H9 (cell line): Measurements from ENCODE around the gene SLC51B. TPM values are rescaled to one million over a fixed set of nuclear protein-coding genes. Genes with fewer than 3 reads are reported as not detected.

Source experiments
- DNase-seq: peaks from one replicate; pipeline ENCODE4 v3.0.0-alpha.2; 2017
- H2AFZ ChIP-seq: one replicate; pipeline ENCODE4 v1.6.1; 2013; ENCODE audit warnings: mild to moderate bottlenecking, low read length, control low read depth, moderate library complexity
- H2AK5ac ChIP-seq: 2 replicates; pipeline ENCODE4 v1.6.1; 2013; ENCODE audit warnings: low read length, control low read depth, mixed read lengths; ENCODE audit not compliant: insufficient read length
- H2BK120ac ChIP-seq: one replicate; pipeline ENCODE4 v1.6.1; 2013; ENCODE audit warnings: low read depth, mild to moderate bottlenecking, low read length, control low read depth, inconsistent platforms; ENCODE audit not compliant: poor library complexity, severe bottlenecking
- H2BK12ac ChIP-seq: 2 replicates; pipeline ENCODE4 v1.6.1; 2013; ENCODE audit warnings: low read length, control low read depth, mixed read lengths, low read depth; ENCODE audit not compliant: insufficient read length
- H2BK15ac ChIP-seq: 2 replicates; pipeline ENCODE4 v1.6.1; 2013; ENCODE audit warnings: low read depth, low read length, control low read depth
- H2BK20ac ChIP-seq: one replicate; pipeline ENCODE4 v1.6.1; 2013; ENCODE audit warnings: low read depth, mild to moderate bottlenecking, low read length, control low read depth, inconsistent platforms; ENCODE audit not compliant: poor library complexity, severe bottlenecking
- H2BK5ac ChIP-seq: 2 replicates; pipeline ENCODE4 v1.6.1; 2013; ENCODE audit warnings: low read length, control low read depth, mixed read lengths; ENCODE audit not compliant: insufficient read length
- H3K14ac ChIP-seq: 2 replicates; pipeline ENCODE4 v1.6.1; 2013; ENCODE audit warnings: low read length, control low read depth; ENCODE audit not compliant: insufficient read depth
- H3K18ac ChIP-seq: 2 replicates; pipeline ENCODE4 v1.6.1; 2013; ENCODE audit warnings: low read depth, mild to moderate bottlenecking, mixed read lengths, low read length, control low read depth; ENCODE audit not compliant: insufficient read length
- H3K23ac ChIP-seq: 2 replicates; pipeline ENCODE4 v1.6.1; 2013; ENCODE audit warnings: low read length, control low read depth, mixed read lengths, low read depth; ENCODE audit not compliant: insufficient read length
- H3K23me2 ChIP-seq: 2 replicates; pipeline ENCODE4 v1.6.1; 2013; ENCODE audit warnings: low read depth, mild to moderate bottlenecking, mixed read lengths, low read length, control low read depth; ENCODE audit not compliant: insufficient read length, poor library complexity, severe bottlenecking
- H3K27ac ChIP-seq: 2 replicates; pipeline ENCODE4 v1.5.1; 2013; ENCODE audit warnings: low read length, control low read depth, mixed read lengths, low read depth; ENCODE audit not compliant: insufficient read length
- H3K27me3 ChIP-seq: 2 replicates; pipeline ENCODE4 v1.6.1; 2013; ENCODE audit warnings: low read length, control low read depth, inconsistent platforms; ENCODE audit not compliant: insufficient read depth
- H3K4ac ChIP-seq: 2 replicates; pipeline ENCODE4 v1.6.1; 2013; ENCODE audit warnings: low read depth, mild to moderate bottlenecking, control low read depth, inconsistent platforms, low read length, moderate library complexity
- H3K4me1 ChIP-seq: 2 replicates; pipeline ENCODE4 v1.6.1; 2013; ENCODE audit warnings: low read length, control low read depth, inconsistent platforms; ENCODE audit not compliant: insufficient read depth
- H3K4me2 ChIP-seq: 2 replicates; pipeline ENCODE4 v1.6.1; 2013; ENCODE audit warnings: low read length, control low read depth, mixed read lengths; ENCODE audit not compliant: insufficient read length, insufficient read depth
- H3K56ac ChIP-seq: 2 replicates; pipeline ENCODE4 v1.6.1; 2013; ENCODE audit warnings: low read depth, mild to moderate bottlenecking, mixed read lengths, low read length, control low read depth; ENCODE audit not compliant: insufficient read length
- H3K79me1 ChIP-seq: 2 replicates; pipeline ENCODE4 v1.6.1; 2013; ENCODE audit warnings: low read depth, mild to moderate bottlenecking, moderate library complexity, low read length, control low read depth, inconsistent platforms; ENCODE audit not compliant: insufficient read depth, poor library complexity, severe bottlenecking
- H3K79me2 ChIP-seq: 2 replicates; pipeline ENCODE4 v1.6.1; 2013; ENCODE audit warnings: low read length, control low read depth, inconsistent platforms; ENCODE audit not compliant: insufficient read depth
- H3K9ac ChIP-seq: 2 replicates; pipeline ENCODE4 v1.6.1; 2013; ENCODE audit warnings: low read length, control low read depth, mixed read lengths; ENCODE audit not compliant: insufficient read length; ENCODE audit errors: extremely low read depth
- H3K9me3 ChIP-seq: one replicate; pipeline ENCODE4 v1.6.1; 2013; ENCODE audit warnings: low read depth, low read length, inconsistent platforms; ENCODE audit not compliant: control insufficient read depth
- H3T11ph ChIP-seq: one replicate; pipeline ENCODE4 v1.6.1; 2013; ENCODE audit warnings: mild to moderate bottlenecking, low read length, control low read depth, inconsistent platforms
- H4K20me1 ChIP-seq: one replicate; pipeline ENCODE4 v1.6.1; 2013; ENCODE audit not compliant: control insufficient read depth, insufficient read length, insufficient read depth
- H4K5ac ChIP-seq: 2 replicates; pipeline ENCODE4 v1.6.1; 2013; ENCODE audit warnings: low read depth, mild to moderate bottlenecking, mixed read lengths, low read length, control low read depth; ENCODE audit not compliant: insufficient read length
- H4K8ac ChIP-seq: replicated peaks from 2 replicates; pipeline ENCODE4 v1.6.1; 2013; ENCODE audit warnings: low read length, control low read depth, mixed read lengths, low read depth; ENCODE audit not compliant: insufficient read length
- H4K91ac ChIP-seq: 2 replicates; pipeline ENCODE4 v1.6.1; 2013; ENCODE audit warnings: low read depth, mild to moderate bottlenecking, moderate library complexity, mixed read lengths, low read length, control low read depth; ENCODE audit not compliant: insufficient read length
- H3K27ac Mint-ChIP-seq, 3 experiments: 2 replicates in 2 of 3; 3 replicates in 1 of 3; pipeline ENCODE4 v1.8.0; 2020 to 2021; ENCODE audit warnings: mixed read lengths in 3 of 3, mild to moderate bottlenecking in 1 of 3, moderate library complexity in 1 of 3
- H3K27me3 Mint-ChIP-seq: 2 replicates; pipeline ENCODE4 v1.8.0; 2021; ENCODE audit warnings: low read depth, mild to moderate bottlenecking, moderate library complexity, mixed read lengths
- H3K36me3 Mint-ChIP-seq, 3 experiments: 2 replicates in 2 of 3; 3 replicates in 1 of 3; pipeline ENCODE4 v1.8.0; 2020 to 2021; ENCODE audit warnings: low read depth in 3 of 3, mixed read lengths in 3 of 3; ENCODE audit not compliant: insufficient read depth in 1 of 3
- H3K4me1 Mint-ChIP-seq, 2 experiments: 2 replicates each; pipeline ENCODE4 v1.8.0; 2020; ENCODE audit warnings: mixed read lengths in 2 of 2
- H3K4me3 Mint-ChIP-seq, 2 experiments: 2 replicates in 1 of 2; 3 replicates in 1 of 2; pipeline ENCODE4 v1.8.0; 2020 to 2021; ENCODE audit warnings: mild to moderate bottlenecking in 2 of 2, mixed read lengths in 2 of 2, moderate library complexity in 1 of 2
- H3K9me3 Mint-ChIP-seq, 2 experiments: 2 replicates in 1 of 2; 3 replicates in 1 of 2; pipeline ENCODE4 v1.8.0; 2020; ENCODE audit warnings: mild to moderate bottlenecking in 2 of 2, mixed read lengths in 2 of 2, moderate library complexity in 1 of 2
- CTCF ChIP-seq: fragments of 200-600 bp; sonication (generic); conservative IDR thresholded peaks from 3 replicates; pipeline ENCODE4 v1.8.0; 2021; ENCODE audit warnings: antibody characterized with exemption, mild to moderate bottlenecking
- WGBS: extraction: QIAGEN DNeasy Blood & Tissue Kit; methylation state at CpG from one replicate; pipeline ENCODE4 v1.1.7; 2013; ENCODE audit warnings: missing lambda C conversion rate, low lambda C conversion rate, mixed read lengths; ENCODE audit not compliant: insufficient read length; ENCODE audit errors: extremely low coverage; 5-methylcytosine and 5-hydroxymethylcytosine counted together
- total RNA-seq: library from RNA; stranded (reverse); gene quantifications from 2 replicates; pipeline ENCODE4 v1.2.1, GENCODE V29; 2021

The SLC51B gene
- total RNA-seq, 1 experiment from 2014 or later: not detected

- Histone ChIP-seq H2BK20ac (no peak overlapping the region), H2BK120ac (no peak overlapping the region), H2BK5ac (no peak overlapping the region), H3K18ac (no peak overlapping the region), H3K27me3 (no peaks in the 10 kb centered on the region), H3K23ac (no peak overlapping the region), H3K14ac (no peak overlapping the region), H2BK15ac (no peak overlapping the region), H4K5ac (no peak overlapping the region), H3K4ac (no peak overlapping the region), H3K56ac (no peak overlapping the region), H2AK5ac (no peak overlapping the region), H3K9ac (no peak overlapping the region), H4K8ac (no peak overlapping the region), H3K4me1 (no peaks in the 10 kb centered on the region), H2AFZ (no peak overlapping the region), H3K9me3 (no peaks in the 10 kb centered on the region), H3K23me2 (no peaks in the 10 kb centered on the region), H3K27ac (no peak overlapping the region), H4K91ac (no peak overlapping the region), H3K4me2 (no peak overlapping the region), H3T11ph (no peak overlapping the region), H2BK12ac (no peak overlapping the region), H3K79me1 (no peaks in the 10 kb centered on the region), H4K20me1 (no peaks in the 10 kb centered on the region), H3K79me2 (no peaks in the 10 kb centered on the region)
- WGBS: no CpG with 5 or more reads among the region's 12 CpGs
- Mint-ChIP-seq H3K9me3 (no peaks in the 10 kb centered on the region), H3K4me3 (no peak overlapping the region), H3K27ac (peak overlapping the region in 1 of 3 experiments; percentile 60; a peak in 1 of 7 replicates), H3K27me3 (no peaks in the 10 kb centered on the region; the same call in 1 of the 2 replicates), H3K4me1 (peaks cover 26% of the 10 kb centered on the region in 2 experiments), H3K36me3 (no peaks in the 10 kb centered on the region)
- DNase-seq: no peak
- no peak for TF ChIP-seq CTCF
These were observed 47.0 kb downstream of the SLC51B start for GRCh38 chr15:65091946-65092770.
